DOHH2 (cell line): Measurements from ENCODE around the gene KIF26B.

Experiments
- H3F3A ChIP-seq: fragments of 200-600 bp; sonication (generic), shearing (Covaris generic); 2 replicates; pipeline ENCODE4 v1.6.0; 2016; ENCODE audit warnings: antibody characterized with exemption, mild to moderate bottlenecking; ENCODE audit not compliant: control insufficient read depth, insufficient read depth
- H3K27ac ChIP-seq: fragments of 200-600 bp; sonication (generic); 2 replicates; pipeline ENCODE4 v1.5.1; 2014; ENCODE audit warnings: low read depth, mild to moderate bottlenecking, low read length, moderate library complexity
- H3K27me3 ChIP-seq: fragments of 200-600 bp; sonication (generic); 2 replicates; pipeline ENCODE4 v1.6.1; 2014; ENCODE audit warnings: mild to moderate bottlenecking, low read length, mixed read lengths; ENCODE audit not compliant: control insufficient read depth
- H3K36me3 ChIP-seq: fragments of 200-600 bp; sonication (generic); 2 replicates; pipeline ENCODE4 v1.6.1; 2014; ENCODE audit warnings: mild to moderate bottlenecking, low read length, moderate library complexity, mixed read lengths; ENCODE audit not compliant: control insufficient read depth
- H3K4me1 ChIP-seq: fragments of 200-600 bp; sonication (generic); 2 replicates; pipeline ENCODE4 v1.6.1; 2014; ENCODE audit warnings: mild to moderate bottlenecking, low read length, mixed read lengths; ENCODE audit not compliant: control insufficient read depth
- H3K4me2 ChIP-seq: fragments of 200-600 bp; sonication (generic); 2 replicates; pipeline ENCODE4 v1.6.0; 2014; ENCODE audit warnings: mild to moderate bottlenecking, low read length, moderate library complexity
- H3K4me3 ChIP-seq: fragments of 200-600 bp; sonication (generic); 2 replicates; pipeline ENCODE4 v1.5.1; 2014; ENCODE audit warnings: mild to moderate bottlenecking, low read length, mixed read lengths
- H3K79me2 ChIP-seq: fragments of 200-600 bp; sonication (generic); 2 replicates; pipeline ENCODE4 v1.6.1; 2014; ENCODE audit warnings: mild to moderate bottlenecking, low read length, mixed read lengths; ENCODE audit not compliant: control insufficient read depth
- H3K9me2 ChIP-seq: fragments of 200-600 bp; sonication (generic); replicated peaks from 2 replicates; pipeline ENCODE4 v1.6.1; 2014; ENCODE audit warnings: mild to moderate bottlenecking, low read length, mixed read lengths; ENCODE audit not compliant: control insufficient read depth
- H3K9me3 ChIP-seq: fragments of 200-600 bp; sonication (generic); 2 replicates; pipeline ENCODE4 v1.6.1; 2014; ENCODE audit warnings: antibody characterized with exemption, low read length, mixed read lengths; ENCODE audit not compliant: control insufficient read depth, insufficient read depth
- H4K20me1 ChIP-seq: fragments of 200-600 bp; sonication (generic); 2 replicates; pipeline ENCODE4 v1.6.0; 2014; ENCODE audit warnings: low read depth, mild to moderate bottlenecking, antibody characterized with exemption, low read length, moderate library complexity; ENCODE audit not compliant: control insufficient read depth, insufficient read depth
- EZH2phosphoT487 ChIP-seq: fragments of 200-600 bp; sonication (generic); IDR thresholded peaks from 2 replicates; pipeline ENCODE4 v1.6.1; 2017; ENCODE audit warnings: borderline replicate concordance, mild to moderate bottlenecking, antibody characterized with exemption, low read length, moderate library complexity, mixed read lengths
- TF ChIP-seq, protein P1 (sequence below): fragments of 200-600 bp; sonication (generic); IDR thresholded peaks from one replicate; pipeline ENCODE4 v1.5.1; 2014; ENCODE audit warnings: antibody characterized with exemption, mild to moderate bottlenecking, low read depth, low read length; ENCODE audit not compliant: poor library complexity, severe bottlenecking

KIF26B gene

DNA sequence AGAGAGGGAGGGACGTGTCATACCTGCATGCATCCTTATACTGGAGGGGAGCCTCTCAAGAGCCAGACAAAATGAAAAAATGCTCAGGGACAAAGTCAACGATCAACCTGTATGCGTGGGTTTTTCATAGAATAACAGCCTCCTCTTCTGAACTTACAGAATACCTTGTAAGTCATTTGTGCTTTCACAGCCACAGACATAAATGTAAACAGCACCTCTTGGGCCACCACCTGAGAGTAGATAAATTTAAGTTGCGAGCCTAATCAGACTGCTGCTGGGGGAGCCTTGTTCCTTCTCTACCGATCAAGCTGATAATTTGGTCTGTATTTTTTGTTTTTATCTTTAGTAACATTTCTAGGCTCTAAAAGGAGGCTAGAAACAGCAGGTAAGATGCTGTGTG lies 223.1 kb downstream of the KIF26B start:
- TF ChIP-seq, protein P1, sequence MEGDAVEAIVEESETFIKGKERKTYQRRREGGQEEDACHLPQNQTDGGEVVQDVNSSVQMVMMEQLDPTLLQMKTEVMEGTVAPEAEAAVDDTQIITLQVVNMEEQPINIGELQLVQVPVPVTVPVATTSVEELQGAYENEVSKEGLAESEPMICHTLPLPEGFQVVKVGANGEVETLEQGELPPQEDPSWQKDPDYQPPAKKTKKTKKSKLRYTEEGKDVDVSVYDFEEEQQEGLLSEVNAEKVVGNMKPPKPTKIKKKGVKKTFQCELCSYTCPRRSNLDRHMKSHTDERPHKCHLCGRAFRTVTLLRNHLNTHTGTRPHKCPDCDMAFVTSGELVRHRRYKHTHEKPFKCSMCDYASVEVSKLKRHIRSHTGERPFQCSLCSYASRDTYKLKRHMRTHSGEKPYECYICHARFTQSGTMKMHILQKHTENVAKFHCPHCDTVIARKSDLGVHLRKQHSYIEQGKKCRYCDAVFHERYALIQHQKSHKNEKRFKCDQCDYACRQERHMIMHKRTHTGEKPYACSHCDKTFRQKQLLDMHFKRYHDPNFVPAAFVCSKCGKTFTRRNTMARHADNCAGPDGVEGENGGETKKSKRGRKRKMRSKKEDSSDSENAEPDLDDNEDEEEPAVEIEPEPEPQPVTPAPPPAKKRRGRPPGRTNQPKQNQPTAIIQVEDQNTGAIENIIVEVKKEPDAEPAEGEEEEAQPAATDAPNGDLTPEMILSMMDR: no peak
- TF ChIP-seq EZH2phosphoT487: no peak
- Histone ChIP-seq H3K9me2 (no peaks in the 10 kb centered on the region), H3K27me3 (no peaks in the 10 kb centered on the region; the same call in 1 of the 2 replicates), H3K4me2 (no peak overlapping the region), H3K4me1 (no peaks in the 10 kb centered on the region), H3K27ac (no peak overlapping the region), H3K36me3 (no peaks in the 10 kb centered on the region), H3K79me2 (no peaks in the 10 kb centered on the region), H3K4me3 (no peak overlapping the region), H3K9me3 (no peaks in the 10 kb centered on the region), H4K20me1 (no peaks in the 10 kb centered on the region), H3F3A (no peaks in the 10 kb centered on the region)

DNA sequence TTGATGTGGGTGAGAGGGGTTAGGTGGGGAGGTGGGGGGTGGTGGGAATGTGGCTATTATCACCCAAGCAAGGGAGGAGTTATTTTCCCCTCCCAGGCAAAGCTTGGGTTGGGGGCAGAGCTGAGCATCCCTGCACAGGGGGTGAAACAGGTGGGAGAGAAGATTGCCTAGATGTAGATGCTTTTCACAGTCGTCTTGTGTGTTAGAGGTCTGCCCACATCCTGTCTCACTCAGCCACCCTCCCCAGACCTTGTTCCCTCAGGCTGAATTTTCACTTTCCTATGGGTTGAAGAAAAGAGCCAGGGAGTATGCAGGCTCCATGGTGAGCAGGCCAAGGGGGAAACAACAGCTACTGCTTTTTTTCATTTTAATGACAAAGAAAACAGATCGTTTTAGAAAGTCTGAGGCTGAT lies 223.5 kb downstream of the KIF26B start:
- no peaks in the 10 kb centered on the region for H3K9me3 ChIP-seq
- no peaks in the 10 kb centered on the region for H3K4me1 ChIP-seq
- H3K9me2 ChIP-seq: no peaks in the 10 kb centered on the region
- H4K20me1 ChIP-seq: no peaks in the 10 kb centered on the region
- H3K4me3 ChIP-seq: no peak overlapping the region
- H3K4me2 ChIP-seq: no peak overlapping the region
- H3K27ac ChIP-seq: no peak overlapping the region
- no peak for TF ChIP-seq EZH2phosphoT487
- TF ChIP-seq, protein P1: no peak
- H3F3A ChIP-seq: no peaks in the 10 kb centered on the region
- no peaks in the 10 kb centered on the region for H3K36me3 ChIP-seq
- peaks cover 3% of the 10 kb centered on the region; the same call in 1 of the 2 replicates for H3K27me3 ChIP-seq
- no peaks in the 10 kb centered on the region for H3K79me2 ChIP-seq

DNA sequence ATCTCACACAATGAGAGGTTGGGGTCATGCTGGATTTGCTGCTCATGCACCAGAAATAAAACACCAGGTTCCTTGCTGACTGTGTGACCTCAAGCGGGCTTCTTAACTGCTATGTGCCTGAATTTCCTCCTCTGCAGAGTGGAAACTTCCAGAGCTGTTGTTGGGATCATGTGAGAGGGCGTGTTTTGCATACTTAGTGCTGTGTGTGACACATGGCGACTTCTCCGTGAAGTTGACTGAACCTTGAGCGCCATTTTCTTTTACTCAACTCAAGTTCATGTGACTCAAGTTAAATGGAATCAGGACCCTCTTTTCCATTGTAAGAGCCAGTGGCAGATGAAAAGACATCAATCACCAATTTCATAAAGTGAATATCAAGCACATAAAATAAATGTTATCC lies 224.0 kb downstream of the KIF26B start:
- Histone ChIP-seq H3K4me1 (no peaks in the 10 kb centered on the region), H3K36me3 (no peaks in the 10 kb centered on the region), H3K9me3 (no peaks in the 10 kb centered on the region), H3K9me2 (no peaks in the 10 kb centered on the region), H3K27me3 (peaks cover 3% of the 10 kb centered on the region; the same call in 1 of the 2 replicates), H4K20me1 (no peaks in the 10 kb centered on the region), H3K27ac (no peak overlapping the region), H3K4me3 (no peak overlapping the region), H3F3A (no peaks in the 10 kb centered on the region), H3K79me2 (no peaks in the 10 kb centered on the region), H3K4me2 (no peak overlapping the region)
- TF ChIP-seq EZH2phosphoT487: no peak
- TF ChIP-seq, protein P1: no peak
